Activated CD8-positive, alpha-beta T cell treated with anti-CD3 and anti-CD28 coated beads for 36 hours (primary cell): ENCODE data around the gene CYBA. TPM values are rescaled to one million over a fixed set of nuclear protein-coding genes. Genes with fewer than 3 reads are reported as not detected.
A peak's percentile ranks its signal among the peaks of the same experiment; 100 is the strongest.

ENCODE experiments used
- ATAC-seq: fragments of 200-7000 bp; cut with Tn5 transposase; one replicate; pipeline ENCODE4 v1.10.0; 2021; ENCODE audit warnings: mild to moderate bottlenecking, moderate library complexity
- CTCF ChIA-PET: fragments of 350-600 bp; sonication (Branson Sonifier 250); formaldehyde crosslinking; loops from one replicate; lab custom pipeline; 2021; ENCODE audit warnings: antibody characterized with exemption; lab: Charles Lee
- POLR2A ChIA-PET: fragments of 350-600 bp; sonication (Branson Sonifier 250); formaldehyde crosslinking; loops from one replicate; lab custom pipeline; 2021; ENCODE audit warnings: antibody characterized with exemption; lab: Charles Lee
- DNase-seq: peaks from one replicate; pipeline ENCODE4 v3.0.0-alpha.2; 2020
- H3K27ac Mint-ChIP-seq: one replicate; pipeline ENCODE4 v1.8.0; 2021; ENCODE audit warnings: mild to moderate bottlenecking, mixed read lengths
- H3K27me3 Mint-ChIP-seq: one replicate; pipeline ENCODE4 v1.8.0; 2021; ENCODE audit warnings: mixed read lengths
- H3K36me3 Mint-ChIP-seq: one replicate; pipeline ENCODE4 v1.8.0; 2021; ENCODE audit warnings: low read depth, mixed read lengths
- H3K4me1 Mint-ChIP-seq: one replicate; pipeline ENCODE4 v1.8.0; 2021; ENCODE audit warnings: low read depth, mixed read lengths
- H3K4me3 Mint-ChIP-seq: one replicate; pipeline ENCODE4 v1.8.0; 2021; ENCODE audit warnings: mild to moderate bottlenecking, moderate library complexity, mixed read lengths
- H3K9me3 Mint-ChIP-seq: one replicate; pipeline ENCODE4 v1.8.0; 2021; ENCODE audit warnings: mixed read lengths
- intact Hi-C: fragments of 100-400 bp; cut with micrococcal nuclease; formaldehyde crosslinking; loops from one replicate; pipeline ENCODE4 v1.10.0; 2022
- total RNA-seq, 2 experiments: library from RNA; stranded (reverse); gene quantifications; one replicate each; pipeline ENCODE4 v1.2.3, GENCODE V29; 2021
- TF ChIP-seq, protein P1 (sequence below): fragments of 200-600 bp; IDR thresholded peaks from one replicate; pipeline ENCODE4 v1.8.0; 2022; ENCODE audit warnings: antibody characterized with exemption, mild to moderate bottlenecking

Gene CYBA
- total RNA-seq, 2 experiments from 2014 or later = 230 to 236 TPM

DNA sequence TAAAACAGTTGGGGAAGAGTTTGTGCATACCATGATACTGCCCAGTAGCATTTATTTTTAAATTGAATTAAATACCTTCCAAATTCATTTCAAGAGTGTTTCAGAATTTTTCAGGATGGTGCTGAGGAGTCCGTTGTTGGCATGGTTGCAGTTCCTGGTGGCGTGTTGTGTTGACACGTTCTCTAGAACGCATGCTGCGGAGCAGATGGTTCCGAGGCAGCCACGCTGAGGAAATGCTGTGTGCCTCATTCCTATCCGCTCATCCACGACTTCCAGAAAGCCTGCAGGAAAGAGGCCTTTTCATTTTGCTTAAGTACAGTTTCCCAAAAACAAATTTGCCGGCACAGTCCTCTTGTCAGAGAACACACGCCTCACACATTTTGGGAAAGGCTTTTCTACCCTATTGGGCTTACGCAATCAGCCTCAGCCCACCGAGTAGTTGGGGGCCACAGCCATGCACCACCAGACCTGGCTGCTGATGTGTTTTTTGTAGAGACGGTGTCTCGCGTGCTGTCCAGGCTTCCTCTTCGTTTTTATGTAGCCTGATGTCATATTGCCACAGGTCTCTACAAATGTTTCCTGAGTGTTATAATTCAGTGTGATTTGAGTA is 44.6 kb downstream of the CYBA start:
- no peaks in the 10 kb centered on the region for H3K27me3 Mint-ChIP-seq
- DNase-seq (no peak), ATAC-seq (no peak)
- H3K36me3 Mint-ChIP-seq = peaks cover 25% of the 10 kb centered on the region
- no peaks in the 10 kb centered on the region for H3K4me1 Mint-ChIP-seq
- intact Hi-C loops = no loop called here
- no peaks in the 10 kb centered on the region for H3K9me3 Mint-ChIP-seq
- no peak overlapping the region for H3K27ac Mint-ChIP-seq
- H3K4me3 Mint-ChIP-seq = no peak overlapping the region
- POLR2A ChIA-PET = no interaction called here
- CTCF ChIA-PET = no interaction called here
- TF ChIP-seq, protein P1, sequence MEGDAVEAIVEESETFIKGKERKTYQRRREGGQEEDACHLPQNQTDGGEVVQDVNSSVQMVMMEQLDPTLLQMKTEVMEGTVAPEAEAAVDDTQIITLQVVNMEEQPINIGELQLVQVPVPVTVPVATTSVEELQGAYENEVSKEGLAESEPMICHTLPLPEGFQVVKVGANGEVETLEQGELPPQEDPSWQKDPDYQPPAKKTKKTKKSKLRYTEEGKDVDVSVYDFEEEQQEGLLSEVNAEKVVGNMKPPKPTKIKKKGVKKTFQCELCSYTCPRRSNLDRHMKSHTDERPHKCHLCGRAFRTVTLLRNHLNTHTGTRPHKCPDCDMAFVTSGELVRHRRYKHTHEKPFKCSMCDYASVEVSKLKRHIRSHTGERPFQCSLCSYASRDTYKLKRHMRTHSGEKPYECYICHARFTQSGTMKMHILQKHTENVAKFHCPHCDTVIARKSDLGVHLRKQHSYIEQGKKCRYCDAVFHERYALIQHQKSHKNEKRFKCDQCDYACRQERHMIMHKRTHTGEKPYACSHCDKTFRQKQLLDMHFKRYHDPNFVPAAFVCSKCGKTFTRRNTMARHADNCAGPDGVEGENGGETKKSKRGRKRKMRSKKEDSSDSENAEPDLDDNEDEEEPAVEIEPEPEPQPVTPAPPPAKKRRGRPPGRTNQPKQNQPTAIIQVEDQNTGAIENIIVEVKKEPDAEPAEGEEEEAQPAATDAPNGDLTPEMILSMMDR = no peak

DNA sequence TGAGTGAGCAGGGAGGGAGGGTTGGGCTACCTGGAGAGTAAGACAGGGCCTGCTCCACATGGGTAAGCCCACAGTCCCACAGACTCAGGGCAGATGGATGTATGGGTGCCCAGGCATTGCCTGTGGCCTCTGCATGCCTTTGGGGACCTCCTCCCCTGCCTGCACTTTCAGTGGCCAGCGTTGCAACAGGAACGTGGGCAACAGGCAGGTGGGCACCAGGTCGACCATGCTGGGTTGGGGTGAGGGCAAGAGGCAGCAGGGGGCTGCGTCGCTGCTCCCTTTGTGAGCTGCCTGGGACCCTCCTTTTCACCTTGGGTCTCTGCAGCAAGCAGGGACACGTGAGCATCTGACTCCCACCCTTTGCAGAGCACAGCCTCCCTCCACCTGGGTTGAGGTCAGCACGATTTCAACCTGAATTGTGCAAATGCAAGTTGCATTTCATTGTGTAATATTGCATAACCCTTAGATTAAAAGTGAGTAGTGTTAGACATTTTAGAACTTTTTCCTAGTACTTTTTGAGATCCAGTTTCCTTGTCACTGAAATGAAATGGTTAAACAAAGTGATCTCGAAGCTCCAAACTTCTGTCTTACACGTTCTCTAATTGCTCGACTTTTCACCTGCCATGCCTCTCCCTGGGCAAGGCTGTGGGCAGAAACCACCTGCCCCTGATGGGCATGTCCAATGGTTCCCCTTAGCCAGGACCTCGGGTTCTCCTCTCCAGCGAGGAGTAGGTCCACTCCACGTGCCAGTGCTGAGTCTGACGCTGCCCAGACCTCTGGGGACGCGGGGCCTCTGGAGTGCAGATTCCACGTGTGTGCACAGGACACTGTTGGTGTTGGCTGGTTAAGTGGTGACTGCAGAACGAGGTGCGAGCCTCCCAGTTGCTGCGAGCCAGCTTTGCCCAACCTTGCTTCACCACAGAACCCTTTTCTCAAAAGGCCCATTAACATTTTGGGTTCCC is 45.4 kb downstream of the CYBA start:
- Mint-ChIP-seq H3K36me3 (peaks cover 28% of the 10 kb centered on the region), H3K4me1 (no peaks in the 10 kb centered on the region), H3K27me3 (no peaks in the 10 kb centered on the region), H3K27ac (no peak overlapping the region), H3K4me3 (no peak overlapping the region), H3K9me3 (no peaks in the 10 kb centered on the region)
- POLR2A ChIA-PET = no interaction called here
- CTCF ChIA-PET = no interaction called here
- DNase-seq = no peak
- TF ChIP-seq, protein P1 = no peak
- intact Hi-C loops = no loop called here
- ATAC-seq = no peak

DNA sequence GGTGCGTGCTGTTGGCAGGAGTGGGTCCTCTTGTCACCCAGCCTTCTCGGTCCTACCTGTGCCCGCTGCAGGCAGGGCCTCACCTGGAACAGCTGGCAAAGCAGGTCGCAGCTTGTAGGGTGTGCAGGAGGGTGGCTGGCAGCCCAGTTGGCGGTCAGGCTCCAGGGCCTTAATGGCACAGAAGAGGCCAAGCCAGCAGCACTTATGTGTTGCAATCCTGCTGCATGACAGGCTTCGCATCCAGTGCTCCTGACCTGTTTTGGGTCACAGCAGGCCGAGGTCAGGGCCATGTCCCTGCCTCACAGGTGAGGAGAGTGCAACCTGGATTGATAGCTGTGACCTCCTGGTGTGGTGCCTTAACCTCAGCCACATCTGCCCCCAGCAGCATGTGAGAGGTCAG is 48.8 kb downstream of the CYBA start:
- no peaks in the 10 kb centered on the region for H3K4me1 Mint-ChIP-seq
- TF ChIP-seq, protein P1 = no peak
- DNase-seq = no peak
- H3K4me3 Mint-ChIP-seq = no peak overlapping the region
- H3K27ac Mint-ChIP-seq = no peak overlapping the region
- no peaks in the 10 kb centered on the region for H3K9me3 Mint-ChIP-seq
- no peaks in the 10 kb centered on the region for H3K27me3 Mint-ChIP-seq
- ATAC-seq = no peak
- ChIA-PET POLR2A (no interaction called here), CTCF (no interaction called here)
- intact Hi-C loops = no loop called here
- peaks cover 28% of the 10 kb centered on the region for H3K36me3 Mint-ChIP-seq

DNA sequence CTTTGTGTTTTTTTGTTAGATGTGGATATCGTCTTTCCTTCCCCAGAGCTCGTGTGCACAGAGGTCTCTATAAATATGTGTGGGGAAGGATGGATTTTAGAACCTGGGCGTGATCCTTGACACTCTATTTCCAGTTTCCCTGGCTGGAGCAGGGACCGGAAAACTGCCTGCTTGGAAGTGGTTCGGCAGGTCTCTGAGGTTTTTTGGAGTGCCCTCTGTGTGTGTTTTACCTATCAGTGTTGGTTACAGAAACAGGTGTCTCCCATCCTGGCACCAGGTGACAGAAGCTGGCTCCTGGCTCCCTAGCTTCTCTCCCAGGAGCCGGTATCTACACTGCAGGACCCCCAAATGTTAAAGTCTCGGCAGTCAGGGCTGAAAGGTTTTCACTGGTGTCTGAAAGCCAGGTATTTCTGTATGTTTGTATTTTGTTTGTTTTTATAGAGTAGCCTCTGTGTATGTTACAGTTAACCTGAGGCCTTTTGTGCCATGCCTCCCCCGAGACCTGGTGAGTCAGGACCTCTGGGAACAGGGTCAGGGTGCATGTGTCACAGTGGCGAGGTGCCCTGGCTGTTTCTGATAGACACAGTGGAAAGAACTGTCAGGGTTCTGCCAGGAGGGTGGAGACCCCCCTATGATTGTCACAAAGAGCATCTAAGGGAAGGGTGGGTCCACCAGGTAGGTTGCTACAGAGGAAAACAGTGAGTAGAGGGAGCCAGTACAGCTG is 49.4 kb downstream of the CYBA start:
- no peak for ATAC-seq
- DNase-seq = no peak
- Mint-ChIP-seq H3K4me1 (no peaks in the 10 kb centered on the region), H3K27ac (peak overlapping the region; percentile 36), H3K4me3 (no peak overlapping the region), H3K9me3 (no peaks in the 10 kb centered on the region), H3K27me3 (no peaks in the 10 kb centered on the region), H3K36me3 (peaks cover 28% of the 10 kb centered on the region)
- TF ChIP-seq, protein P1 = no peak
- ChIA-PET CTCF (no interaction called here), POLR2A (interaction anchor here (0.7 kb wide), 1 partner anchor 9 kb away, joined by 3 read pairs; no protein-coding TSS in a partner anchor)
- intact Hi-C loops = no loop called here
